ENCODE results near the gene BORA. TPM values are rescaled to one million over a fixed set of nuclear protein-coding genes. Genes with fewer than 3 reads are reported as not detected.

The BORA gene
- 17.6 and 18.5 TPM in 2 replicates for total RNA-seq
- long read RNA-seq, transcript BORA-203 (12 exons, 2,936 nt), result major isoform, 61 of 120 reads
- long read RNA-seq, transcript BORA-202 (11 exons, 1,673 nt), result minor isoform, 15 of 120 reads
- long read RNA-seq, partial matches to known transcripts, result 4 of 120 reads
- long read RNA-seq, other reads (novel, unspliced or antisense), result 39 of 120 reads

- Mint-ChIP-seq H3K27me3 (ENCODE audit: low read depth) (no peaks in the 10 kb centered on the region), H3K27ac (ENCODE audit: unreplicated experiment) (peak within 1 kb of the TSS; percentile 78), H3K4me3 (peak within 1 kb of the TSS; percentile 97), H3K36me3 (ENCODE audit: low read depth) (peaks cover 20% of the 10 kb centered on the region), H3K9me3 (no peaks in the 10 kb centered on the region), H3K4me1 (peaks cover 47% of the 10 kb centered on the region)
- no peak for TF ChIP-seq CTCF (conservative IDR thresholded peaks at IDR 0.05)
- peak; percentile 84 for DNase-seq (ENCODE audit: low read depth, low spot score)
Measured at GRCh38 chr13:72727417-72728289, at the start of gene BORA, which contains the start of gene MZT1. TSS of gene BORA (plus strand) at chr13:72727923. CDS start at chr13:72728941, 1,018 bp downstream. TSS of gene MZT1 (minus strand) at chr13:72727629. CDS start at chr13:72727602, 27 bp downstream.

- Mint-ChIP-seq H3K36me3 (ENCODE audit: low read depth) (no peaks in the 10 kb centered on the region), H3K27me3 (ENCODE audit: low read depth) (no peaks in the 10 kb centered on the region), H3K9me3 (no peaks in the 10 kb centered on the region), H3K27ac (ENCODE audit: unreplicated experiment) (no peak overlapping the region), H3K4me1 (peaks cover 4% of the 10 kb centered on the region), H3K4me3 (no peak overlapping the region)
- DNase-seq (ENCODE audit: low read depth, low spot score), result no peak
- no peak for TF ChIP-seq CTCF (conservative IDR thresholded peaks at IDR 0.05)
Measured at GRCh38 chr13:72678312-72678711, 49.4 kb upstream of the BORA start.

GRCh38 chr13:72680353-72680752 is 47.4 kb upstream of the BORA start:
- no peak for DNase-seq (ENCODE audit: low read depth, low spot score)
- H3K27me3 Mint-ChIP-seq (ENCODE audit: low read depth), result no peaks in the 10 kb centered on the region
- H3K4me3 Mint-ChIP-seq, result no peak overlapping the region
- no peak for TF ChIP-seq CTCF (conservative IDR thresholded peaks at IDR 0.05)
- peaks cover 4% of the 10 kb centered on the region for H3K4me1 Mint-ChIP-seq
- H3K9me3 Mint-ChIP-seq, result no peaks in the 10 kb centered on the region
- H3K36me3 Mint-ChIP-seq (ENCODE audit: low read depth), result no peaks in the 10 kb centered on the region
- no peak overlapping the region for H3K27ac Mint-ChIP-seq (ENCODE audit: unreplicated experiment)

GRCh38 chr13:72686766-72687165 is 41.0 kb upstream of the BORA start:
- Mint-ChIP-seq H3K9me3 (peaks cover 4% of the 10 kb centered on the region), H3K4me1 (no peaks in the 10 kb centered on the region), H3K4me3 (no peak overlapping the region), H3K27ac (ENCODE audit: unreplicated experiment) (no peak overlapping the region), H3K27me3 (ENCODE audit: low read depth) (no peaks in the 10 kb centered on the region), H3K36me3 (ENCODE audit: low read depth) (no peaks in the 10 kb centered on the region)
- no peak for TF ChIP-seq CTCF (conservative IDR thresholded peaks at IDR 0.05)
- DNase-seq (ENCODE audit: low read depth, low spot score), result no peak

GRCh38 chr13:72689181-72689696 is 38.5 kb upstream of the BORA start:
- no peaks in the 10 kb centered on the region for H3K27me3 Mint-ChIP-seq (ENCODE audit: low read depth)
- no peak overlapping the region for H3K4me3 Mint-ChIP-seq
- no peaks in the 10 kb centered on the region for H3K36me3 Mint-ChIP-seq (ENCODE audit: low read depth)
- TF ChIP-seq CTCF (conservative IDR thresholded peaks at IDR 0.05), result no peak
- no peak overlapping the region for H3K27ac Mint-ChIP-seq (ENCODE audit: unreplicated experiment)
- no peak for DNase-seq (ENCODE audit: low read depth, low spot score)
- peaks cover 9% of the 10 kb centered on the region for H3K9me3 Mint-ChIP-seq
- no peaks in the 10 kb centered on the region for H3K4me1 Mint-ChIP-seq

Measured in neural crest cell (in vitro differentiated cells).